ENCODE measurements around the gene PGAP6. TPM values are rescaled to one million over a fixed set of nuclear protein-coding genes. Genes with fewer than 3 reads are reported as not detected.

PGAP6 gene
- total RNA-seq, 4 donors from 2014 or later = 10.6 to 36.2 (median 12.8) TPM

DNA sequence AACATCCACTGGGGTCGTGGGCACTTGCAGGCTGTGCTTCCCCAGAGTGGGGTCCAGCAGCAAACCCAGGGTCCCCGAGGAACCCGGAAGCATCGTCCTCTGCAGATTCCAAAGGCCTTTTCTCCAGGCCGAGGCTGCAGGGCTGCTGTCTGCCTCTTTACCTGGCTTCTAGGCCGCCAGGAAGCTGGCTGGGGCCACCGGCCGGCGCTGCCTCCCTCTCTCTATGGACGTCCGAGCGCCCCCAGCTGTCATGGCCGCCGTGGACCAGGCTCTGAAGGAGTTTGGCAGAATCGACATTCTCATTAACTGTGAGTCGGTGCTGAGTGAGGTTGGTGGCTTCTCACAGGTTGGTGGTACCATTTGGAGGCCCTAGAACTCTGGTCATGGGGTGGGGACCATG, 25.5 kb upstream of the PGAP6 start:
- intact Hi-C loops (cut with DNase I; ENCODE audit: low total_unique reads) = no loop called here
- TF ChIP-seq CTCF (IDR thresholded peaks at IDR 0.05) (no peak), POLR2A (IDR thresholded peaks at IDR 0.05) (no peak)
- Histone ChIP-seq H3K36me3 (no peaks in the 10 kb centered on the region), H3K4me3 (no peak overlapping the region), H3K4me1 (no peaks in the 10 kb centered on the region), H3K27me3 (no peaks in the 10 kb centered on the region), H3K9me3 (no peaks in the 10 kb centered on the region), H3K27ac (no peak overlapping the region)
- DNase-seq = no peak

- intact Hi-C loops (cut with DNase I; ENCODE audit: low total_unique reads) = no loop called here
- Histone ChIP-seq H3K36me3 (no peaks in the 10 kb centered on the region), H3K4me1 (peaks cover 0 to under 1% of the 10 kb centered on the region in 2 donors), H3K9me3 (no peaks in the 10 kb centered on the region), H3K4me3 (no peak overlapping the region), H3K27me3 (no peaks in the 10 kb centered on the region), H3K27ac (no peak overlapping the region)
- TF ChIP-seq POLR2A (IDR thresholded peaks at IDR 0.05) (no peak), CTCF (IDR thresholded peaks at IDR 0.05) (no peak)
- no peak for DNase-seq
Measured at GRCh38 chr16:405548-406506, 24.0 kb upstream of the PGAP6 start.

DNA sequence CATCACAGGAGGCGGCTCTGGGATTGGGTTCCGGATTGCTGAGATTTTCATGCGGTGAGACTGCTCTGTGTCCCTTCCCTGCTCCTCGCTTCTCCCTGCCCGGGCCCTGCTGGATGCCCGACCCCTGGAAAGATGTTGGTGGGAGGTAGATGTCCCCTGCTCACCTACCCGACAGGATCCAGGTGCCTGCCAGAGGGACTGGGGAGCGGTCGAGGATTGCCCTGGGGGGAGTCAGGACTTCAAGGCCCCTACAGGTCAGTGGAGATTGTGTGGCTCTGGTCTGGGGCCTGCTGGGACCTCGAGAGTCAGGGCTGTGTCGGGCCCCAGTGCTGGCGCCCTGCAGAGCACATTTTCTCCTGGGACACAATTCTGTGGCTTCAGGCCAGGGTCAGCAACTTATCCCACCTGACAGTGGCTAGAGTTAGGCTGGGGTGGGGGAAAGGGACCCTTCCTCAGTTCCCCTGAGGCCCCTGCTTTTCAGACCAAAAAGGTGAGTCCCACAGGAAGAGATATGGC, 23.3 kb upstream of the PGAP6 start:
- intact Hi-C loops (cut with DNase I; ENCODE audit: low total_unique reads) = no loop called here

GRCh38 chr16:401468-402348, 19.9 kb upstream of the PGAP6 start, which contains the start of gene DECR2:
Gene DECR2, plus strand, starts transcription at chr16:401885. Its CDS starts 79 bp downstream, at chr16:401964.
- peak within 1 kb of the TSS; percentile 92 for H3K27ac ChIP-seq
- peak; percentile 96 for DNase-seq
- no peaks in the 10 kb centered on the region for H3K27me3 ChIP-seq
- intact Hi-C loops (cut with DNase I; ENCODE audit: low total_unique reads) = no loop called here
- H3K9me3 ChIP-seq = no peaks in the 10 kb centered on the region
- H3K36me3 ChIP-seq = no peaks in the 10 kb centered on the region
- H3K4me1 ChIP-seq = peaks cover 2% of the 10 kb centered on the region in 2 donors
- H3K4me3 ChIP-seq = peak within 1 kb of the TSS; percentile 70 to 84
- TF ChIP-seq CTCF (IDR thresholded peaks at IDR 0.05) (peak; percentile 51 to 77 (median 69)), POLR2A (IDR thresholded peaks at IDR 0.05) (peak; percentile 83 to 87)

More for the DNA sequence above, 23.3 kb upstream of the PGAP6 start:
- Histone ChIP-seq H3K36me3 (no peaks in the 10 kb centered on the region), H3K4me3 (no peak overlapping the region), H3K9me3 (no peaks in the 10 kb centered on the region), H3K27me3 (no peaks in the 10 kb centered on the region), H3K4me1 (peaks cover 0 to 2% of the 10 kb centered on the region in 2 donors), H3K27ac (no peak overlapping the region)
- TF ChIP-seq CTCF (IDR thresholded peaks at IDR 0.05) (no peak), POLR2A (IDR thresholded peaks at IDR 0.05) (no peak)
- no peak for DNase-seq
